Kidney epithelial cell (primary cell): Measurements from ENCODE around the gene AOC3. TPM values are rescaled to one million over a fixed set of nuclear protein-coding genes. Genes with fewer than 3 reads are reported as not detected.

ENCODE experiments used
- DNase-seq: peaks from one replicate; pipeline ENCODE4 v3.0.0-alpha.2; 2010; ENCODE audit warnings: low read depth
- H3K27me3 ChIP-seq: 2 replicates; pipeline ENCODE4 v1.6.0; 2011; ENCODE audit warnings: low read length; ENCODE audit not compliant: control insufficient read depth, insufficient read depth
- H3K36me3 ChIP-seq: 2 replicates; pipeline ENCODE4 v1.5.1; 2011; ENCODE audit warnings: low read length; ENCODE audit not compliant: control insufficient read depth, insufficient read depth
- H3K4me3 ChIP-seq: 2 replicates; pipeline ENCODE4 v1.5.1; 2011; ENCODE audit warnings: low read depth, mild to moderate bottlenecking, control low read depth, low read length
- total RNA-seq: library from RNA; depleted of rRNA; stranded (reverse); fragments of >200 nt; gene quantifications from 2 replicates; pipeline ENCODE4 v1.2.3, GENCODE V29; 2015
- TF ChIP-seq, protein P1 (sequence below): IDR thresholded peaks from 2 replicates; pipeline ENCODE4 v1.5.1; 2011; ENCODE audit warnings: mild to moderate bottlenecking, moderate library complexity, low read length, control low read depth, inconsistent platforms; ENCODE audit not compliant: insufficient read depth, poor library complexity, severe bottlenecking

Gene AOC3
- total RNA-seq, 1 donor from 2014 or later: 0.08 TPM

DNA sequence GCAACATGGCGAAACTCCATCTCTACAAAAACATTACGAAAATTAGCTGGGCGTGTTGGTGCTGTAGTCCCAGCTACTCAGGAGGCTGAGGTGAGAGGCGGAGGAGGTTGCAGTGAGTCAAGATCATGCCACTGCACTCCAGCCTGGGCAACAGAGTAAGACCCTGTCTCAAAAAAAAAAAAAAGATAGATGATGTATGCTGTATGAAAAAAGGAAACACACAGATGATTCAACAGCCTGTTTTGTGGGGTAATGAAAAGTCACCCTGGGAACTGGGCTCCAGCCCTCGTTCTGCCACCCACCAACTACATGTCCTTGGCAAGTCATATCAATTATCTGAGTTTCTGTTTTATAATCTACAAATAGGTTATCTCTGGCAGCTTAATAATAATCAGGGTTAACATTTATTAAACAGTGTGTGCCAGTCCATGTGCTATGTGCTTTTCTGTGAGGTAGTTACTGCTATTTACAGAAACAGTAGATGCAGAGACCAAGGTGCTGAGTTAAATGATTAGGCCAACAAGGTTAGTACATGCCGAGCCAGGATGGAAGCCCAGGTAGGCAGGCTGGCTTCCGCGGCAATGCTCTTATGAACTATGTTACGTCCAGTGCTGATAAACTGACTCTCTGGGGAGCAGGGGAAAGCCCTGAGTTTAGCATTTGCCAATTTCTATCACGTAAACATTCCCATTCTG lies 50.7 kb downstream of the AOC3 start:
- H3K36me3 ChIP-seq: no peaks in the 10 kb centered on the region
- H3K27me3 ChIP-seq: no peaks in the 10 kb centered on the region
- TF ChIP-seq, protein P1, sequence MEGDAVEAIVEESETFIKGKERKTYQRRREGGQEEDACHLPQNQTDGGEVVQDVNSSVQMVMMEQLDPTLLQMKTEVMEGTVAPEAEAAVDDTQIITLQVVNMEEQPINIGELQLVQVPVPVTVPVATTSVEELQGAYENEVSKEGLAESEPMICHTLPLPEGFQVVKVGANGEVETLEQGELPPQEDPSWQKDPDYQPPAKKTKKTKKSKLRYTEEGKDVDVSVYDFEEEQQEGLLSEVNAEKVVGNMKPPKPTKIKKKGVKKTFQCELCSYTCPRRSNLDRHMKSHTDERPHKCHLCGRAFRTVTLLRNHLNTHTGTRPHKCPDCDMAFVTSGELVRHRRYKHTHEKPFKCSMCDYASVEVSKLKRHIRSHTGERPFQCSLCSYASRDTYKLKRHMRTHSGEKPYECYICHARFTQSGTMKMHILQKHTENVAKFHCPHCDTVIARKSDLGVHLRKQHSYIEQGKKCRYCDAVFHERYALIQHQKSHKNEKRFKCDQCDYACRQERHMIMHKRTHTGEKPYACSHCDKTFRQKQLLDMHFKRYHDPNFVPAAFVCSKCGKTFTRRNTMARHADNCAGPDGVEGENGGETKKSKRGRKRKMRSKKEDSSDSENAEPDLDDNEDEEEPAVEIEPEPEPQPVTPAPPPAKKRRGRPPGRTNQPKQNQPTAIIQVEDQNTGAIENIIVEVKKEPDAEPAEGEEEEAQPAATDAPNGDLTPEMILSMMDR: no peak
- H3K4me3 ChIP-seq: no peak overlapping the region
- no peak for DNase-seq

DNA sequence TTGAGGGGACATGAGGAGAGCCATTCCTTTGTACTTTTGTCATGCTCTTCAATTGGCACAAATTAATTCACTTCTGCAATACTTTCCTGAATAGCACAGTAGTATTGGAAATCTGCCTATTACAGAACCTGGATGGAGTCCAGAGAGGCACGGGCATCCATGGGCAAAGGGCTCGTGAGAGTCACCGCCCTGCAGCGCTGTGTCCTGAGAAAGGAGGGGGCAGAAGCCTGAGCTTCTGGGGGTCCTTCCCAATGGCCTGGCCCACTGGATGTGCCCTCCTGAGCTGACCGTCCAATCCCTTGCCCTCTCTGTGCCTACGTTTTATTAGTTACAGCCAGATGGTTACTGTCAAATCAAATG lies 53.1 kb downstream of the AOC3 start:
- DNase-seq: no peak
- TF ChIP-seq, protein P1: no peak
- no peak overlapping the region for H3K4me3 ChIP-seq
- no peaks in the 10 kb centered on the region for H3K36me3 ChIP-seq
- no peaks in the 10 kb centered on the region for H3K27me3 ChIP-seq

DNA sequence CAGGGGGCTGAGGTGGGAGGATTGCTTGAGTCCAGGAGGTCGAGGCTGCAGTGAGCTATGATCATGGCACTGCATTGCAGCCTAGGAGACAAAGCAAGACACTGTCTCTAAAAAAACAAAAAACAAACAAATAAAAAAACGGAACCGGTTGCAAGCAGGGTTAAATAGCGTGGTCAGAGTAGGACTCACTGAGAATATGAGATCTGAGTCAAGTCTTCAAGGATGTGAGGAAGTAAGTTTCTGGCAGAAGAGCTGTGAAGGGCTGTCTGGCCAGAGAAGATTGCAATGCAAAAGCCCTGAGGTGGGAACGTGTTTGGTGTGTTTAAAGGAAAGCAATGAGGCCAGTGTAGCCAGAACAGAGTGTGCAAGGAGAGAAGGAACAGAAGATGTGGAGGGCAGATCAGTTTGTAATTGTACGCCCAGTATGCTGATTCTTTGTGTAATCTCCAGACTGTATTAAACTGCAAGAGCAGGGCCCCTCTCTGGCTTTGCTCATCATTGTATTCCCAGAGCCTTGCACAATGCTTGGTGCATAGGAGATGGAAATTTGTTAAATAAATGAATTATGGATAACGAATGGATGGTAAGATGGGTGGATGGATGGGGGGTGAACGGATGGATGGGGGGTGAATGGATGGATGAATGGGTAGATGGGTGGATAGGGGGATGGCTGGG lies 55.9 kb downstream of the AOC3 start:
- TF ChIP-seq, protein P1: no peak
- DNase-seq: no peak
- Histone ChIP-seq H3K4me3 (no peak overlapping the region), H3K36me3 (no peaks in the 10 kb centered on the region), H3K27me3 (peaks cover 2% of the 10 kb centered on the region)

Other genes starting within 250 kb of the AOC3 start
- gene RETREG3, start 241.8 kb upstream of the AOC3 start, total RNA-seq: 64.9 and 68.2 TPM in 2 replicates
- gene TUBG1, start 241.5 kb upstream of the AOC3 start, total RNA-seq: 37.6 and 56.1 TPM in 2 replicates
- 11.3 and 15.0 TPM in 2 replicates for gene TUBG2, start 191.9 kb upstream of the AOC3 start, total RNA-seq
- 10.2 and 11.2 TPM in 2 replicates for gene PLEKHH3, start 174.2 kb upstream of the AOC3 start, total RNA-seq
- 3.1 and 8.9 TPM in 2 replicates for gene CCR10, start 169.4 kb upstream of the AOC3 start, total RNA-seq
- 5.8 and 7.0 TPM in 2 replicates for gene CNTNAP1, start 168.7 kb upstream of the AOC3 start, total RNA-seq
- 14.7 and 22.5 TPM in 2 replicates for gene EZH1, start 106.2 kb upstream of the AOC3 start, total RNA-seq
- 1.3 and 5.3 TPM in 2 replicates for gene RAMP2, start 90.0 kb upstream of the AOC3 start, total RNA-seq
- 131 and 144 TPM in 2 replicates for gene VPS25, start 77.8 kb upstream of the AOC3 start, total RNA-seq
- 0.67 and 0.96 TPM in 2 replicates for gene WNK4, start 70.6 kb upstream of the AOC3 start, total RNA-seq
- gene COA3, start 52.5 kb upstream of the AOC3 start, total RNA-seq: 48.3 and 49.4 TPM in 2 replicates
- 0.21 TPM in 1 of 2 replicates, not detected in the other for gene CNTD1, start 52.3 kb upstream of the AOC3 start, total RNA-seq
- gene BECN1, start 26.9 kb upstream of the AOC3 start, total RNA-seq: 100 and 112 TPM in 2 replicates
- 164 and 182 TPM in 2 replicates for gene PSME3, start 17.8 kb upstream of the AOC3 start, total RNA-seq
- 2.7 and 3.7 TPM in 2 replicates for gene AOC2, start 6.6 kb upstream of the AOC3 start, total RNA-seq
- not detected in 2 replicates for gene G6PC1, start 49.6 kb downstream of the AOC3 start, total RNA-seq
- 33.6 and 40.0 TPM in 2 replicates for gene AARSD1, start 113.3 kb downstream of the AOC3 start, total RNA-seq
- 1.2 and 1.6 TPM in 2 replicates for gene PTGES3L, start 128.9 kb downstream of the AOC3 start, total RNA-seq
- 13.2 and 20.1 TPM in 2 replicates for gene RUNDC1, start 129.4 kb downstream of the AOC3 start, total RNA-seq
- gene RPL27, start 147.2 kb downstream of the AOC3 start, total RNA-seq: 1,478 and 1,940 TPM in 2 replicates
- 9.7 and 11.5 TPM in 2 replicates for gene IFI35, start 155.6 kb downstream of the AOC3 start, total RNA-seq
- 398 and 429 TPM in 2 replicates for gene VAT1, start 171.2 kb downstream of the AOC3 start, total RNA-seq
- gene RND2, start 174.0 kb downstream of the AOC3 start, total RNA-seq: 0.63 and 0.96 TPM in 2 replicates